Right renal cortex interstitium (tissue), 3 donors: ENCODE results near the gene PPP1R3C. TPM values are rescaled to one million over a fixed set of nuclear protein-coding genes. Genes with fewer than 3 reads are reported as not detected.

ENCODE experiments used
- DNase-seq, 3 donors: peaks; one replicate each; pipeline ENCODE4 v3.0.0-alpha.2; 2013; ENCODE audit warnings: low read depth in 3 of 3, low spot score in 2 of 3
- polyA plus RNA-seq, 3 donors: library from polyadenylated mRNA; unstranded; fragments of 120-200 nt; gene quantifications; one replicate each; pipeline ENCODE4 v1.2.1, GENCODE V29; 2013; ENCODE audit not compliant: insufficient read length in 3 of 3

The PPP1R3C gene
- polyA plus RNA-seq = 10 to 100 TPM; 32.2 to 41.9 (median 40.9) TPM

- peak in 2 of 3 donors; percentile 65 to 69 for DNase-seq
Observed at GRCh38 chr10:91632671-91633550, at the start of gene PPP1R3C. TSS of gene PPP1R3C (minus strand) at chr10:91633071. CDS start at chr10:91632969, 102 bp downstream.

- DNase-seq = no peak
Observed at GRCh38 chr10:91681361-91682276, 48.7 kb upstream of the PPP1R3C start.

- DNase-seq = no peak
Observed at GRCh38 chr10:91680487-91680886, 47.6 kb upstream of the PPP1R3C start.

GRCh38 chr10:91679296-91679695, 46.4 kb upstream of the PPP1R3C start:
- DNase-seq = no peak

GRCh38 chr10:91677911-91678310, 45.0 kb upstream of the PPP1R3C start:
- no peak for DNase-seq

- no peak for DNase-seq
Observed at GRCh38 chr10:91672021-91672608, 39.2 kb upstream of the PPP1R3C start.

GRCh38 chr10:91668913-91669312, 36.0 kb upstream of the PPP1R3C start:
- DNase-seq = no peak

- DNase-seq = no peak
Observed at GRCh38 chr10:91665842-91666241, 33.0 kb upstream of the PPP1R3C start.

- no peak for DNase-seq
Observed at GRCh38 chr10:91664426-91664825, 31.6 kb upstream of the PPP1R3C start.

GRCh38 chr10:91662993-91663392, 30.1 kb upstream of the PPP1R3C start:
- DNase-seq = no peak

- DNase-seq = no peak
Observed at GRCh38 chr10:91653219-91653870, 20.5 kb upstream of the PPP1R3C start.

- no peak for DNase-seq
Observed at GRCh38 chr10:91652364-91652763, 19.5 kb upstream of the PPP1R3C start.

- no peak for DNase-seq
Observed at GRCh38 chr10:91643700-91644099, 10.8 kb upstream of the PPP1R3C start.

GRCh38 chr10:91642831-91643692, 10.2 kb upstream of the PPP1R3C start:
- DNase-seq = no peak

- no peak for DNase-seq
Observed at GRCh38 chr10:91636892-91637291, 4.0 kb upstream of the PPP1R3C start.

GRCh38 chr10:91635401-91636400, 2.8 kb upstream of the PPP1R3C start:
- peak in 2 of 3 donors; percentile 69 to 72 for DNase-seq

GRCh38 chr10:91634898-91635297, 2.0 kb upstream of the PPP1R3C start:
- no peak for DNase-seq

- no peak for DNase-seq
Observed at GRCh38 chr10:91634246-91634645, 1.4 kb upstream of the PPP1R3C start.
